H1 (cell line): ENCODE measurements around the gene FAM13C. TPM values are rescaled to one million over a fixed set of nuclear protein-coding genes. Genes with fewer than 3 reads are reported as not detected.
A peak's percentile ranks its signal among the peaks of the same experiment; 100 is the strongest.

Source experiments
- CTCF ChIA-PET: fragments of 300-600 bp; sonication (Branson Sonifier 250); formaldehyde crosslinking; loops from one replicate; lab custom pipeline; 2021; ENCODE audit not compliant: partially characterized antibody; lab: Charles Lee
- POLR2A ChIA-PET: fragments of 300-600 bp; sonication (Branson Sonifier 250); formaldehyde crosslinking; loops from one replicate; lab custom pipeline; 2021; ENCODE audit warnings: inconsistent platforms; ENCODE audit not compliant: partially characterized antibody; lab: Charles Lee
- DNase-seq, 2 experiments: peaks; one replicate each; pipeline versions ENCODE4 v3.0.0 to v3.0.0-alpha.2; 2010 to 2022; ENCODE audit warnings: low spot score in 2 of 2, low read depth in 1 of 2, mixed read lengths in 1 of 2
- FAIRE-seq: peaks from 2 replicates; lab custom pipeline; 2011; peaks lifted over from hg19 to GRCh38; lab: Jason Lieb, UNC
- H2AFZ ChIP-seq: 2 replicates; pipeline ENCODE4 v1.8.1; 2012; ENCODE audit warnings: low read length, inconsistent platforms
- H2AK5ac ChIP-seq: 2 replicates; pipeline ENCODE4 v1.6.1; 2013; ENCODE audit warnings: low read depth, low read length
- H2BK120ac ChIP-seq: replicated peaks from 2 replicates; pipeline ENCODE3; 2013; ENCODE audit warnings: low read depth, low read length, inconsistent platforms
- H2BK12ac ChIP-seq: 2 replicates; pipeline ENCODE4 v1.6.1; 2013; ENCODE audit warnings: low read depth, low read length
- H2BK15ac ChIP-seq: 2 replicates; pipeline ENCODE4 v1.6.1; 2013; ENCODE audit warnings: low read length
- H2BK20ac ChIP-seq: 2 replicates; pipeline ENCODE4 v1.6.1; 2013; ENCODE audit warnings: low read length
- H2BK5ac ChIP-seq: 2 replicates; pipeline ENCODE4 v1.6.1; 2013; ENCODE audit warnings: low read depth, low read length
- H3K14ac ChIP-seq: 2 replicates; pipeline ENCODE4 v1.6.1; 2013; ENCODE audit warnings: inconsistent platforms; ENCODE audit not compliant: insufficient read length
- H3K18ac ChIP-seq: 2 replicates; pipeline ENCODE4 v1.6.1; 2013; ENCODE audit warnings: low read length; ENCODE audit errors: extremely low read depth
- H3K23ac ChIP-seq: 2 replicates; pipeline ENCODE4 v1.6.1; 2013; ENCODE audit warnings: inconsistent platforms; ENCODE audit not compliant: insufficient read length
- H3K23me2 ChIP-seq: 2 replicates; pipeline ENCODE4 v1.6.1; 2013; ENCODE audit warnings: low read depth, low read length
- H3K27ac ChIP-seq: 2 replicates; pipeline ENCODE4 v1.6.1; 2011; ENCODE audit warnings: low read depth, low read length, inconsistent platforms
- H3K27me3 ChIP-seq, 4 experiments: replicated peaks in 1 of 4; 1 replicate in 1 of 4; 2 replicates in 3 of 4; pipeline versions ENCODE4 v1.6.1 to v1.8.1; 2011 to 2013; ENCODE audit warnings: low read length in 3 of 4, mild to moderate bottlenecking in 3 of 4, inconsistent platforms in 2 of 4, mixed read lengths in 2 of 4, moderate library complexity in 1 of 4; ENCODE audit not compliant: control insufficient read depth in 3 of 4, insufficient read depth in 3 of 4; ENCODE audit errors: extremely low read depth in 1 of 4
- H3K36me3 ChIP-seq, 4 experiments: 2 replicates each; pipeline versions ENCODE4 v1.6.1 to v1.8.1; 2011 to 2013; ENCODE audit warnings: mild to moderate bottlenecking in 4 of 4, low read length in 3 of 4, moderate library complexity in 2 of 4, control low read depth in 1 of 4, inconsistent platforms in 1 of 4; ENCODE audit not compliant: insufficient read depth in 4 of 4, control insufficient read depth in 2 of 4
- H3K4ac ChIP-seq: replicated peaks from 2 replicates; pipeline ENCODE3; 2013; ENCODE audit warnings: low read length, low read depth, mixed read lengths, inconsistent platforms; ENCODE audit not compliant: insufficient read length
- H3K4me1 ChIP-seq, 4 experiments: replicated peaks in 1 of 4; 1 replicate in 1 of 4; 2 replicates in 3 of 4; pipeline versions ENCODE4 v1.6.1 to v1.8.1; 2011 to 2013; ENCODE audit warnings: low read length in 3 of 4, inconsistent platforms in 2 of 4, mixed read lengths in 1 of 4; ENCODE audit not compliant: insufficient read depth in 4 of 4, control insufficient read depth in 3 of 4
- H3K4me2 ChIP-seq, 2 experiments: 2 replicates each; pipeline versions ENCODE4 v1.6.1 to v1.8.1; 2011 to 2013; ENCODE audit warnings: low read depth in 2 of 2, low read length in 2 of 2, control low read depth in 1 of 2, inconsistent platforms in 1 of 2, mild to moderate bottlenecking in 1 of 2; ENCODE audit not compliant: insufficient read depth in 1 of 2
- H3K4me3 ChIP-seq, 4 experiments: fragments of 200-600, 300-600 bp in 1 of 4; sonication (generic), shearing (Covaris generic), sonication (Bioruptor Twin) in 1 of 4; 2 replicates each; pipeline versions ENCODE4 v1.5.1 to v1.8.1; 2011 to 2016; ENCODE audit warnings: low read length in 4 of 4, low read depth in 3 of 4, control low read depth in 2 of 4, inconsistent platforms in 2 of 4, mild to moderate bottlenecking in 2 of 4, mixed read lengths in 1 of 4, moderate library complexity in 1 of 4; ENCODE audit not compliant: insufficient read depth in 2 of 4; ENCODE audit errors: extremely low read depth in 1 of 4
- H3K56ac ChIP-seq: replicated peaks from 2 replicates; pipeline ENCODE3; 2013; ENCODE audit warnings: low read depth, mild to moderate bottlenecking, mixed read lengths, low read length, inconsistent platforms; ENCODE audit not compliant: insufficient read length
- H3K79me1 ChIP-seq: 2 replicates; pipeline ENCODE4 v1.6.1; 2013; ENCODE audit warnings: low read depth, low read length, control low read depth
- H3K79me2 ChIP-seq, 2 experiments: 2 replicates each; pipeline versions ENCODE4 v1.6.1 to v1.8.1; 2012 to 2013; ENCODE audit warnings: low read length in 2 of 2, mild to moderate bottlenecking in 2 of 2, inconsistent platforms in 1 of 2; ENCODE audit not compliant: insufficient read depth in 2 of 2, control insufficient read depth in 1 of 2
- H3K9ac ChIP-seq, 4 experiments: replicated peaks in 1 of 4; 1 replicate in 1 of 4; 2 replicates in 3 of 4; pipeline versions ENCODE4 v1.6.1 to v1.8.1; 2011 to 2013; ENCODE audit warnings: low read depth in 3 of 4, low read length in 3 of 4, control low read depth in 2 of 4, mild to moderate bottlenecking in 2 of 4, moderate library complexity in 2 of 4, inconsistent platforms in 1 of 4; ENCODE audit errors: extremely low read depth in 1 of 4
- H3K9me3 ChIP-seq, 2 experiments: 2 replicates each; pipeline versions ENCODE4 v1.6.1 to v1.8.1; 2012 to 2013; ENCODE audit warnings: mild to moderate bottlenecking in 2 of 2, moderate library complexity in 2 of 2, control low read depth in 1 of 2, inconsistent platforms in 1 of 2, low read depth in 1 of 2, low read length in 1 of 2, mixed read lengths in 1 of 2; ENCODE audit not compliant: insufficient read depth in 2 of 2
- H4K20me1 ChIP-seq, 2 experiments: replicated peaks in 1 of 2; 2 replicates each; pipeline versions ENCODE3 to v1.8.1; 2011 to 2013; ENCODE audit warnings: inconsistent platforms in 2 of 2, low read length in 2 of 2, mild to moderate bottlenecking in 1 of 2; ENCODE audit not compliant: insufficient read depth in 2 of 2, control insufficient read depth in 1 of 2
- H4K5ac ChIP-seq: 2 replicates; pipeline ENCODE4 v1.6.1; 2013; ENCODE audit warnings: low read length, low read depth, mixed read lengths, inconsistent platforms; ENCODE audit not compliant: insufficient read length
- H4K8ac ChIP-seq: 2 replicates; pipeline ENCODE4 v1.8.0; 2013; ENCODE audit warnings: mild to moderate bottlenecking, moderate library complexity, low read length, inconsistent platforms; ENCODE audit not compliant: insufficient read depth; ENCODE audit errors: extremely low read depth
- H4K91ac ChIP-seq: replicated peaks from 2 replicates; pipeline ENCODE3; 2013; ENCODE audit warnings: low read length, mixed read lengths, inconsistent platforms; ENCODE audit not compliant: insufficient read length
- CTCF ChIP-seq, 3 experiments: IDR thresholded peaks; 1 replicate in 2 of 3; 2 replicates in 1 of 3; pipeline versions ENCODE4 v1.5.1 to v1.6.1; 2011; ENCODE audit warnings: low read length in 3 of 3, mild to moderate bottlenecking in 3 of 3, inconsistent platforms in 2 of 3, low read depth in 1 of 3, moderate library complexity in 1 of 3; ENCODE audit not compliant: insufficient read depth in 1 of 3; ENCODE audit errors: control extremely low read depth in 1 of 3
- RAD21 ChIP-seq, 2 experiments: IDR thresholded peaks in 1 of 2; conservative IDR thresholded peaks in 1 of 2; 2 replicates each; pipeline ENCODE4 v1.6.1; 2011; ENCODE audit warnings: low read depth in 2 of 2, low read length in 2 of 2, improper control_type of control experiment in 1 of 2, inconsistent platforms in 1 of 2, mild to moderate bottlenecking in 1 of 2, moderate library complexity in 1 of 2
- SUZ12 ChIP-seq: fragments of 200-600 bp; sonication (generic); IDR thresholded peaks from 2 replicates; pipeline ENCODE4 v1.6.1; 2012; ENCODE audit warnings: mild to moderate bottlenecking, inconsistent platforms, low read length, moderate library complexity, mixed read lengths
- WGBS, 2 experiments: shearing (Covaris generic) in 1 of 2; methylation state at CpG; one replicate each; pipeline versions ENCODE4 v1.1.6 to v1.1.7; 2013 to 2015; ENCODE audit warnings: low lambda C conversion rate in 2 of 2, mixed read lengths in 2 of 2, inconsistent platforms in 1 of 2, low coverage in 1 of 2, missing lambda C conversion rate in 1 of 2; ENCODE audit not compliant: insufficient replicate concordance in 2 of 2, insufficient coverage in 1 of 2, insufficient read length in 1 of 2; ENCODE audit errors: extremely low coverage in 1 of 2, missing lambda C conversion rate in 1 of 2; 5-methylcytosine and 5-hydroxymethylcytosine counted together
- polyA plus RNA-seq, 7 experiments: library from polyadenylated mRNA; depleted of rRNA in 3 of 7; stranded (reverse) in 5 of 7; unstranded in 2 of 7; fragments of >200 nt in 5 of 7; fragments of 200-250 nt in 2 of 7; gene quantifications; 1 replicate in 5 of 7; 2 replicates in 1 of 7; 4 replicates in 1 of 7; pipeline versions ENCODE4 v1.2.1 to v1.2.3, GENCODE V29; 2011 to 2013; ENCODE audit warnings: missing spikeins in 2 of 7, mixed read lengths in 2 of 7
- total RNA-seq: library from RNA; stranded (reverse); fragmentation: NEBNext Ultra II Directional; extraction: Animal tissue kit (Norgen Biotek cat#: 25700); gene quantifications from 2 replicates; pipeline ENCODE4 v1.2.1, GENCODE V29; 2021

Gene FAM13C
- total and polyA plus RNA-seq, 2 of the 8 experiments (the other 6 are each of a cell fraction or from before 2014, with no cell fraction given): 0.56 to 0.62 TPM

DNA sequence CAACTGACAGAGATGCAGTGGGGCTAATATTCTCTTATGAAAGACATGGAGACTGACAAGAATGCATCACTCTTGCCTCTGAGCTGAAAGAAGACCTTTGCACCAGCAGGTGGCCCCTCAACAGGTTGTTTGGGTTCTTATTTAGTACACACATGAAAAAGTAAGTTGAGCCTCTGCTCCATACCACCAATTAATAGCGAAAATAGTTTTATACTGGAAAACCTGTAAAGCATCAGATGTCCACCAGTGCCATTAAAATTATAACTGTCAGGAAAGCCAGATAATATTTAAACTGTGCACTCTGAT, 26.3 kb upstream of the FAM13C start:
- Histone ChIP-seq H3K27ac (no peak overlapping the region), H3K4me1 (peaks cover 0 to 2% (median 0%) of the 10 kb centered on the region in 4 experiments; a peak in 2 of 7 replicates), H3K18ac (no peak overlapping the region), H3K23ac (no peak overlapping the region), H3K23me2 (no peaks in the 10 kb centered on the region), H4K8ac (no peak overlapping the region), H2BK5ac (no peak overlapping the region), H3K56ac (no peak overlapping the region), H3K9ac (no peak overlapping the region), H3K4ac (no peak overlapping the region), H2BK15ac (no peak overlapping the region), H3K79me2 (no peaks in the 10 kb centered on the region), H3K4me2 (no peak overlapping the region), H2AK5ac (no peak overlapping the region), H4K20me1 (no peaks in the 10 kb centered on the region), H4K5ac (no peak overlapping the region), H3K9me3 (no peaks in the 10 kb centered on the region), H3K14ac (no peak overlapping the region), H3K27me3 (no peaks in the 10 kb centered on the region), H3K79me1 (no peaks in the 10 kb centered on the region), H4K91ac (no peak overlapping the region), H3K4me3 (no peak overlapping the region), H3K36me3 (no peaks in the 10 kb centered on the region), H2BK120ac (no peak overlapping the region), H2BK12ac (no peak overlapping the region), H2BK20ac (no peak overlapping the region), H2AFZ (no peak overlapping the region)
- FAIRE-seq: no peak
- 95% methylated on average over 1 of the region's 1 CpG; no CpG with 5 or more reads in 1 of the 2 experiments for WGBS, 2 experiments
- POLR2A ChIA-PET: interaction anchor here (1.7 kb wide), 1 partner anchor 17 kb away, joined by 3 read pairs; no protein-coding TSS in a partner anchor
- DNase-seq: no peak
- CTCF ChIA-PET: interaction anchor here (0.6 to 1.8 kb wide), 11 partner anchors 11 to 238 kb away, joined by 3 to 5 read pairs (median 3); no protein-coding TSS in a partner anchor
- TF ChIP-seq CTCF (IDR thresholded peaks at IDR 0.05; ENCODE audit: control extremely low read depth in 1 of 3, insufficient read depth in 1 of 3, low read depth in 1 of 3, low read length in 3 of 3) (peak in 2 of 3 experiments; percentile 8 to 18; a peak in 1 of 4 replicates), RAD21 (IDR thresholded peaks at IDR 0.05 in 1 of 2, conservative IDR thresholded peaks at IDR 0.05 in 1 of 2; ENCODE audit: low read depth in 2 of 2, low read length in 2 of 2) (peak in 1 of 2 experiments; percentile 23; a peak in 1 of 4 replicates), SUZ12 (no peak)
